ENCODE measurements around the gene INO80. TPM values are rescaled to one million over a fixed set of nuclear protein-coding genes. Genes with fewer than 3 reads are reported as not detected.

The INO80 gene
- total RNA-seq, 1 experiment from 2014 or later: 38.4 TPM

GRCh38 chr15:41106947-41107346 lies 9.1 kb downstream of the INO80 start:
- H3K36me3 ChIP-seq (ENCODE audit: low read depth, low read length): peaks cover 13% of the 10 kb centered on the region
- no peaks in the 10 kb centered on the region for H3K27me3 ChIP-seq (ENCODE audit: low read length)
- ATAC-seq (no peak), DNase-seq (no peak)
- no peaks in the 10 kb centered on the region for H3K9me3 ChIP-seq (ENCODE audit: low read length)
- peaks cover 35% of the 10 kb centered on the region; the same call in 1 of the 2 replicates for H4K20me1 ChIP-seq (ENCODE audit: low read length)
- peaks cover 32% of the 10 kb centered on the region for H3K4me1 ChIP-seq (ENCODE audit: insufficient read depth, low read length)
- TF ChIP-seq EZH2 (IDR thresholded peaks at IDR 0.05; ENCODE audit: low read length, unreplicated experiment) (no peak), EZH2phosphoT487 (IDR thresholded peaks at IDR 0.05; ENCODE audit: borderline replicate concordance, low read length) (no peak)
- TF ChIP-seq, protein P1, sequence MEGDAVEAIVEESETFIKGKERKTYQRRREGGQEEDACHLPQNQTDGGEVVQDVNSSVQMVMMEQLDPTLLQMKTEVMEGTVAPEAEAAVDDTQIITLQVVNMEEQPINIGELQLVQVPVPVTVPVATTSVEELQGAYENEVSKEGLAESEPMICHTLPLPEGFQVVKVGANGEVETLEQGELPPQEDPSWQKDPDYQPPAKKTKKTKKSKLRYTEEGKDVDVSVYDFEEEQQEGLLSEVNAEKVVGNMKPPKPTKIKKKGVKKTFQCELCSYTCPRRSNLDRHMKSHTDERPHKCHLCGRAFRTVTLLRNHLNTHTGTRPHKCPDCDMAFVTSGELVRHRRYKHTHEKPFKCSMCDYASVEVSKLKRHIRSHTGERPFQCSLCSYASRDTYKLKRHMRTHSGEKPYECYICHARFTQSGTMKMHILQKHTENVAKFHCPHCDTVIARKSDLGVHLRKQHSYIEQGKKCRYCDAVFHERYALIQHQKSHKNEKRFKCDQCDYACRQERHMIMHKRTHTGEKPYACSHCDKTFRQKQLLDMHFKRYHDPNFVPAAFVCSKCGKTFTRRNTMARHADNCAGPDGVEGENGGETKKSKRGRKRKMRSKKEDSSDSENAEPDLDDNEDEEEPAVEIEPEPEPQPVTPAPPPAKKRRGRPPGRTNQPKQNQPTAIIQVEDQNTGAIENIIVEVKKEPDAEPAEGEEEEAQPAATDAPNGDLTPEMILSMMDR (conservative IDR thresholded peaks at IDR 0.05; ENCODE audit: low read depth, low read length): no peak
- no peaks in the 10 kb centered on the region for H3F3A ChIP-seq (ENCODE audit: low read length, unreplicated experiment)
- CTCF ChIA-PET: no interaction called here
- no peak overlapping the region for H3K4me2 ChIP-seq (ENCODE audit: low read length)
- peaks cover 99% of the 10 kb centered on the region for H3K79me2 ChIP-seq (ENCODE audit: low read length)
- H3K9ac ChIP-seq (ENCODE audit: low read length): no peak overlapping the region
- H3K4me3 ChIP-seq (ENCODE audit: low read length): no peak overlapping the region
- POLR2A ChIA-PET (ENCODE audit: unreplicated experiment): no interaction called here
- no peak overlapping the region for H3K27ac ChIP-seq (ENCODE audit: low read length)
- intact Hi-C loops (cut with micrococcal nuclease): no loop called here
- BruUV-seq (replicated peaks): no TSS peak
- H3K9me2 ChIP-seq (replicated peaks; ENCODE audit: low read length): no peaks in the 10 kb centered on the region
- no peak overlapping the region for H2AFZ ChIP-seq (ENCODE audit: low read length)

DNA sequence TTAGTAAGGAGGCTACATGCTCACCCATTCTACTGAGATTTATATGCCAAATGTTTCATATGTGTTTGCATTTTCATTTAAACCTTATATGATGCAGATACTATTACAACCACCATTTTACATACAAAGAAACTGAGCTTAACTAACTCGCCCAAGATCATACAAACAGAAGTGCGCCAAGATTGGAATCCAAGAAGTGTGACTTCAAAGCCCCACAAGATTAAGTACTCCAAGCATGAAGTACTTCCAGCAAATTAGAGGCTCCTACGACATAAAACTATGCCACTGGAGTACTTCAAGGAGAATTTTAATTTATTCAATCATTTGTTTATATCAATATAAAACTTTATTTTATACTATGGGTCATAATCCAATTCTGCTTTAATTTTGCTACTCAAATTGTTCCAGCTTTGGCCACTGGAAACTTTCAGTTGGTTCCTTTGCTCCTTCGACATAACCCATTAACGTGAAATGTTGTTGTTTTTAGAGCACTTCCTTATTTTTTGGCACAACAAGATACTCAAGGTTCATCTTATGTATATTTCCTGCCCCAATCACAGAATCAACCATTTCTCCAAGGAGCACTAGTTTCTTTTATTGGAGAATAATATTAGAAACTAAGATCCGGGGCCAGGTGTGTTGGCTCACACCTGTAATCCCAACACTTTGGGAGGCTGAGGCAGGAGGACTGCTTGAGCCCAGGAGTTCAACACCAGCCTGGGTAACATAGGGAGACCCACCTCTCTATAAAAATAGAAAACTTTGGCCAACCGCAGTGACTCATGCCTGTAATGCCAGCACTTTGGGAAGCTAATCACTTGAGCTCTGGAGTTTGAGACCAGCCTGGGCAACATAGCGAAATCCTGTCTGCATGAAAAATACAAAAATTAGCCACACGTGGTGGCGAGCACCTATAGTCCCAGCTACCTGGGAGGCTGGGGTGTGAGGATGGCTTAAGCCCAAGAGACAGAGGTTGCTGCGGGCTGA lies 10.4 kb downstream of the INO80 start:
- Histone ChIP-seq H2AFZ (ENCODE audit: low read length) (no peak overlapping the region), H3K4me2 (ENCODE audit: low read length) (no peak overlapping the region), H3K9me2 (replicated peaks; ENCODE audit: low read length) (no peaks in the 10 kb centered on the region), H3K9me3 (ENCODE audit: low read length) (no peaks in the 10 kb centered on the region), H3F3A (ENCODE audit: low read length, unreplicated experiment) (no peaks in the 10 kb centered on the region), H3K4me3 (ENCODE audit: low read length) (no peak overlapping the region), H4K20me1 (ENCODE audit: low read length) (peaks cover 38% of the 10 kb centered on the region; the same call in 1 of the 2 replicates), H3K79me2 (ENCODE audit: low read length) (peaks cover 98% of the 10 kb centered on the region), H3K27ac (ENCODE audit: low read length) (no peak overlapping the region), H3K36me3 (ENCODE audit: low read depth, low read length) (peaks cover 8% of the 10 kb centered on the region), H3K9ac (ENCODE audit: low read length) (no peak overlapping the region), H3K4me1 (ENCODE audit: insufficient read depth, low read length) (peaks cover 32% of the 10 kb centered on the region), H3K27me3 (ENCODE audit: low read length) (no peaks in the 10 kb centered on the region)
- BruUV-seq (replicated peaks): no TSS peak
- DNase-seq: no peak
- TF ChIP-seq EZH2phosphoT487 (IDR thresholded peaks at IDR 0.05; ENCODE audit: borderline replicate concordance, low read length) (no peak), EZH2 (IDR thresholded peaks at IDR 0.05; ENCODE audit: low read length, unreplicated experiment) (no peak)
- intact Hi-C loops (cut with micrococcal nuclease): no loop called here
- no peak for ATAC-seq
- ChIA-PET CTCF (interaction anchor here (0.6 kb wide), 1 partner anchor 200 kb away, joined by 5 read pairs; no protein-coding TSS in a partner anchor), POLR2A (ENCODE audit: unreplicated experiment) (no interaction called here)

- peak; percentile 78 for DNase-seq
- POLR2A ChIA-PET (ENCODE audit: unreplicated experiment): interaction anchor here (0.5 to 0.6 kb wide), 2 partner anchors 67 to 163 kb away, joined by 3 to 6 read pairs; no protein-coding TSS in a partner anchor
- TF ChIP-seq EZH2 (IDR thresholded peaks at IDR 0.05; ENCODE audit: low read length, unreplicated experiment) (no peak), EZH2phosphoT487 (IDR thresholded peaks at IDR 0.05; ENCODE audit: borderline replicate concordance, low read length) (no peak)
- TF ChIP-seq, protein P1 (conservative IDR thresholded peaks at IDR 0.05; ENCODE audit: low read depth, low read length): no peak
- H2AFZ ChIP-seq (ENCODE audit: low read length): no peak overlapping the region
- no peaks in the 10 kb centered on the region for H3K9me2 ChIP-seq (replicated peaks; ENCODE audit: low read length)
- no peak overlapping the region for H3K9ac ChIP-seq (ENCODE audit: low read length)
- peaks cover 98% of the 10 kb centered on the region for H3K79me2 ChIP-seq (ENCODE audit: low read length)
- no peak overlapping the region for H3K4me3 ChIP-seq (ENCODE audit: low read length)
- peaks cover 41% of the 10 kb centered on the region; the same call in 1 of the 2 replicates for H4K20me1 ChIP-seq (ENCODE audit: low read length)
- CTCF ChIA-PET: interaction anchor here (0.6 kb wide), 1 partner anchor 297 kb away, joined by 3 read pairs; no protein-coding TSS in a partner anchor
- H3K27ac ChIP-seq (ENCODE audit: low read length): peak overlapping the region; percentile 38
- no TSS peak for BruUV-seq (replicated peaks)
- H3F3A ChIP-seq (ENCODE audit: low read length, unreplicated experiment): no peaks in the 10 kb centered on the region
- intact Hi-C loops (cut with micrococcal nuclease): loop anchor here (5.0 kb wide), 1 partner anchor 78 kb away; no protein-coding TSS in a partner anchor
- peaks cover 8% of the 10 kb centered on the region for H3K36me3 ChIP-seq (ENCODE audit: low read depth, low read length)
- ATAC-seq: peak; percentile 99
- peaks cover 32% of the 10 kb centered on the region for H3K4me1 ChIP-seq (ENCODE audit: insufficient read depth, low read length)
- H3K4me2 ChIP-seq (ENCODE audit: low read length): peak overlapping the region; percentile 12; the same call in 1 of the 2 replicates
- H3K27me3 ChIP-seq (ENCODE audit: low read length): no peaks in the 10 kb centered on the region
- H3K9me3 ChIP-seq (ENCODE audit: low read length): no peaks in the 10 kb centered on the region
Measured at GRCh38 chr15:41104234-41104633, 11.8 kb downstream of the INO80 start.
